ENCODE data around the gene COX6B2.

COX6B2 gene

DNA sequence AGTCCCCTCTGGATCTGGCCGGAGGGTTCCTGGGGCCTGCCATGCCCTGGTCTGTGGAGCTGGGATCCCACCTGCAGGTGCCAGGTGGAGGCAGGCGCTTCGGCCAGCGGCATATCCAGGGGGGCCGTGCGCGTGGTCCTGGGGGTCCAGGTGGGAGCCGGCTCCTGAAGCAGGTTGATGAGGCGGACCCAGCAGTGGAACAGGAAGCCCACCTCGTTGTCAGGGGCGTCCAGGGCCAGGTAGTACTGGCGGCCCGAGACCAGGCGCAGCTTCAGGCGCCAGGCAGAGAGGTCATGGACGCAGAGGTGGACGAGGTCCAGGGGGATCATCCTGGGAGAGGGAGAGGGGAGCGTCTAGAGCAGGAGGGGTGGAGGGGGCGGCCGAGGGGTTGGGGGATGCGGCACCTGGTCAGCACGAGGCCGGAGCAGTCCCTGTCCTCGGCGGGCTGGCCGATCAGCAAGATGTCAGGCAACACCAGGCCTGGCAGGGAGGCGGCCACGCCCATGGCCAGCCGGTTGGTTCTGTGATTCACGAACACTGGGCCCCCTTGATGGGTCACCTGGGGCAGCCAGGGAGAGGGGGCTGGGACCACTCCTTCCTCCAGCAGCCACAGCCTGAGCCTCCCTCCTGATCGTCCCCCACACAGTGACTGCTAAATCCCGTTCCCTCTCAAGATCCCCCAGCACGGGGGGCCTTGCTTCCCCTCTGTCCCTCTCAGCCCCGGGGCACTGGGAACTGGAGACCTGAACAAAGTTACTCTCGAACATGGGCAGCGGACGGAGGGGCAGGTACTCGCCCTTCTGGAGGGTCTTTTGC, 7.9 kb upstream of the COX6B2 start:
- DNase-seq (ENCODE audit: low read depth in 2 of 2, low spot score in 1 of 2): no peak

DNA sequence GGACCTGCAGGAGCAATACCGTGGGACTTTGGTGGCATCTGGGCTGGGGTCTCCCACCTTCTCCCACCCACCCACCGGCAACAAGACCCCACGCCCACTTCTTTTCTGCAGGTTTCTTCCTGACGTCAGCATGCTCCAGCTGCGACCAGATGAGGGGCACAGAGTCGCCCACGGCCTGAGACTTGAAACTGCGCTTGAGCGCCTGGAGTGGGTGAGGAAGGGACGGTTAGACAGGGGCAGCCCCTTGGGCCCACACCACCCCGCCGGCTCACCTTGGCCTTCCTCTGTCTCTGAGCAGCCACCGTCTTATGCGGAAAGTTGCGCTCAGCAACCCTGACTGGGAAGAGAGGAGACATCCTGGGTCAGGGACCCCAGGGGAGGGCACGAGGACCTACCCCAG, 6.4 kb upstream of the COX6B2 start:
- no peak for DNase-seq (ENCODE audit: low read depth in 2 of 2, low spot score in 1 of 2)

DNA sequence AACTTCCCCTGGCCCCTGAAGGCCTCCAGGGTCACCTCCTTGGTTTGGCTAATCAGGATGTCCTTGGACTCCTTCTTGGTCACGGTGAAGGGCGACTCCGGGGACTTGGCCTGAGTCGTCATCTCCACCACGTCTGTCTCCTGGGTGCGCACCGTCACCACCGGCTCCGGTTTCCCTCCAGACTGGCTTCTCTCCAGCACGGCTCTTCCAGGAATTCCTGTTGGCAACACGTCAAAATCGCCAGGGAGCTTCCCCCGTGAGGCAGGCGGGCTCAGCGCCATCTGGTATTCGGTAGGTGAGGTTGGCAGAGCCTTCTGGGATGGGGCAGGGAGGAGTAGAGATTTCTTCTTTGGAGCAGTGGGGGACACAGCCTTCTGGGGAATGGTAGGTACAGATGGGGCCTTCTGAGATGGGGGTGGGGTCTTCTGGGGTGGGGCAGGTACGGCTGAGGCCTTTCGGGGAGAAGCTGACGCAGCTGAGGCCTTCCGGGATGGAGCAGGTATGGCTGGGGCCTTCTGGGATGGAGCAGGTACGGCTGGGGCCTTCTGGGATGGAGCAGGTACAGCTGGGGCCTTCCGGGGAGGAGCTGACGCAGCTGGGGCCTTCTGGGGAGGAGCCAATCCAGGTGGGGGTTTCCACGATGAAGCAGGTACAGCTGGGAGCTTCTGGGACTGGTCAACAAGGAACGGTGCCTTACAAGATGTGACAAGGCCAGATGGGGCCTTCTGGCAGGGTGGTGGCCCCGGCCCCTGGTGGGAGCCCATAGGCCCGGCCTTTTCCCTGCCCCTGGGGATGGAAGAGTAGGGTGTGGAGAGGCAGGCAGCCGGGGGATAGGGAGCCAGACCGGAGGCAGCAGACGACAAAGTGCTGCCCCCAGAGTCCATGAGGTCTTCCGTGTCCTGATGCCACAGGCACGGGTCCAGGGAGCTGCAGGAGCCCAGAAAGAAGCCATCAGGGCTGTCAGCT, 4.7 kb upstream of the COX6B2 start:
- DNase-seq (ENCODE audit: low read depth in 2 of 2, low spot score in 1 of 2): no peak

DNA sequence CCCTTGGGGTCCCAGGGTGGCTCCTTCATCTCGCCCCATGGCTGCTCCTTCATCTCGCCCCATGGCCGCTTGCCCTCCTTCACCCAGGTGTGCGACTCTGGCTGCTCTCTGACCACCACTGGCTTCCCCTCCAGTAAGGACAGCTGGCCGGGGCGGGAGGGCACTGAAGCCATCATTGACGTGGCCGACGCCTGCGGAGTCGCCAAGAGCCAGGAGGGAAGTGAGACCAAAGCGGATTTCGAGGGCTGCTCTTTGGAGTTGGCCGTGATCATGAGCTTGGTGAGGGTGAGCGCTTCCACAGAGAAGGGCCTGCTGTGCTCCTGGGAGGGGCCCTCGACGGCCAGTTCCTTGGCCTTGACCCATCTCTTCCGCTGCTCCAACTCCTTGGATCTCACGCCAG, 4.0 kb upstream of the COX6B2 start:
- DNase-seq (ENCODE audit: low read depth in 2 of 2, low spot score in 1 of 2): no peak

DNA sequence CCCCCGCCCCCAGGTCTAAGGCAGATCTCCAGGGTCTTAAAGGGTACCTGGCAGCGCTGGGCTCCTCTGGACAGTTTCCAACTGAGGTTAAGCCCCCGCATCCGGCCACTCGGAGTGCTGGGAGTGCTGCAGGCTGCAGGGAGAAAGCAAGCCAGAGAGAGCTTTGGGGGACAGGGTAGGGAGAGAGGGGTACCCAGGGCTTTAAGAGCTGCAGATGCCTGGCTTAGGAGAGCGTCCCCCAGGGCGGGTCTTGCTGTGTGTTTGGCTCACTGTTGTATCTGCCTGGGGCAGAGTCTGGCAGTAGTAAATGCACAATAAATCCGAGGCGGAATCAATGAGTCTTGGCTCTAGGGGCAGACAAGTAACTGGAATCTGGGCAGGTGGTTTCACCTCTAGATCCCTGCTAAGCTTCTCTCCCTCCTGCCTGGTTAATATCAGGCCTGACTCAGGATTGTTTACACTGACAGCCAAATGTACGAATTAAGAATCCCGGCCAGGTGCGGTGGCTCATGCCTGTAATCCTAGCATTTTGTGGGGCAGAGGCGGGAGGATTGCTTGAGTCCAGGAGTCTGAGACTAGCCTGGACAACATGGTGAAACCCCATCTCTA, 798 bp upstream of the COX6B2 start:
- DNase-seq (ENCODE audit: low read depth in 2 of 2, low spot score in 1 of 2): no peak

DNA sequence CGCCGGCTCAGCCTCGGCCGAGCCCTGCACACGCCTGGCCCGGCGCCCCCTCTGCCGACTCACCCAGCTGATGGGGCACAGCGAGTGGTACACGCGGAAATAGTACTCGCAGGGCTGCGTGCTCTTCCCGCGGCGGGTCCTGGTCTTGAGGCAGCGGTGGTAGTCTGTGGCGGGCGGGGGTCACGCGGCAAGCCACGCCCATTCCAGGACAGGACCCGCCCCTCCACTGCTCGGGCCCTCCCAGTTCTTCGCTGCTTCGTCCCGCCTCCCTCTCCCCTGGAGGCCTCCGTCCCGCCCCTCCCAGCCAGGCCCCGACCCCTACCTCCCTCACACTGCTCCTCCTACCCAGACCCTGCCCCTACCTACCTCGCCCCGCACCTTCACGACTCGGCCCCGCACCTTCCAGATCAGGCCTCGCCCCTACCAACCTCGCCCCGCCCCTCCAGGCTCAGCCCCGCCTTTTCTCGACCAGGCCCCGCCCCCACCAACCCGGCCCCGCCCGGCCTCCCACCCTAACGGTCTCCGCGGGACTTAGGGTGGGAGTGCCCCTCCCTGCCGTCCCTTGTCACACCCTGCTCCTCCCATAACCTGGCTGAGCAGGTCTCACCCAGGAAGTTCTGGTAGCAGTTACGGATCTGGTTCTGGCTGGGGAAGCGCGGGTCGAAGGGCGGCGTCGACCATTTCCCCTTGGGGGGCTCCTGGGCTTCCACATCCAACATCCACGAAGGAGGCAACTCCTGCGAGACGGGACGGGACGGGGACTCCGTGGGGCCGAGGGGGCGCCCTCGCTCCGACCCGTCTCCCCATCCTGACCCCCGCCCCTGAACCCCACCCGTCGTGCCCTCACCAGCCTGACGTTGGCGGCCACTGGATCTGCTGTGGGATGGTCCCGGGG, 469 bp downstream of the COX6B2 start:
- no peak for DNase-seq (ENCODE audit: low read depth in 2 of 2, low spot score in 1 of 2)

DNA sequence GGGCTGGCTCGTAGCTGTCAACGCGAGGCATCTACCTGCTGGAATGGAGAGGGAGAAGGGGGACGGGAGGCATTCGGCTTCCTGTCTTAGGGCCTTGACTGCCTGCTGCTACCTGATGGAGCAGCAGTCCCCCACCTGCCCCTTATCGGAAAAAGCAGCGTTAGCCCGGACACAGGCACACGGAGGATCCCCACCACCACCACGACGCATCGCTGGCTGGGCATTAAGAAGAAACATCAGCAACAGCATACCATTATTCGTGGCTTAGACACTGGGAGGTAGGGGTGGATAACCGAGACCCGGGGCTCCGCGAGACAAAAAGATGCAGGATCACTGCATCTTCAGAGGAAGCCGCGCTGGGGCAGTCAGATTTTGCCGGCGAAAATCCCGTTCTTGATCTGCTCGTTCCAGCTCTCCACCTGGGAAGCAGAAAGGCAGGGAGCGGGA, 1.1 kb downstream of the COX6B2 start:
- DNase-seq (ENCODE audit: low read depth in 2 of 2, low spot score in 1 of 2): no peak

DNA sequence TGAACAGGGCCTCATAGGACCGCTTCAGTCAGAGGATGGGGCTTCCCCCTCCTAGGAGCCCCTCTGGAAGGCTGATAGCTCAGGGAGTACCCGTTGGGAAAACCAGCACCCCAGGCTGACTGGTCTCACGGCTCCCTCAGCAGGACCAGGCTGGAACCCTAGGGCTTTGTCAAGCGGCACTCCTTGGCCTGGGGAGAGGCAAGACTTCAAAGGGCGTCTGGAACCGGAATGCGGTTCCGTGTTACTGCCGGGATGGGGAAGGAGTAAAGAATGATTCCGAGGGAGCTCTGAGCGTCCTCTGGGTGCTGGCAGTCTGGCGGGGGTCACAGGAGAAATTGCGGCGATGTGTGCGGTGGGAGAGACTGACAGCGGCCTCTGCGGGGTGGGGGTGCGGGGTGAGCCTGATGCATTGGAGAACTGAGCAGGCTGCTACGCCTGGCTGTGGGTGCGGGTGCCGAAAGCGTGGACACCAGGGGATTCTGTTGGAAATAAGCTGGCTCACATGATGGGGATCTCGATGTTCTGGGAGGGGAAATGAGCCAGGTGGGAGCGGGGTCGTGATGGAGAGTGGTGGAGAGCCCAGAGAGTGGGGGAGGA, 1.9 kb downstream of the COX6B2 start:
- no peak for DNase-seq (ENCODE audit: low read depth in 2 of 2, low spot score in 1 of 2)

DNA sequence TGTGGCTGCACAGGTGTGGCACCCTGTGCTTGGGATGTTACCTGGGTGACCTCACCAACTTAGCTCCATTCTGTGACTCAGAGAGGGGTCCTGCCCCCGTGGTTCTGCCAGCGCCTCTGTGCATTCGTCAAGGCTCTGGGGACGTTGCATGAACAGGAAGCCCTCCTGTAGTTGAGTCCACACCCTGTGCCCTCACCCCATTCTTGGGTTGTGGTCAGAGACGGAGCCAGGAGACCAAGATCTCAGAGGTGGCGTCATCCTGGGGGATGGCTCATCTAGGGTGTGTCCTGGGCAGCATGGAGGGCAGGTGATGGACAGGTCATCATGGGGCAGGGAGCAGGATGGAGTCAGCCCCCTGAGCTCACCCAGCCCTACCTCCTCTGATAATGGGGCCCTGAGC, 2.5 kb downstream of the COX6B2 start:
- no peak for DNase-seq (ENCODE audit: low read depth in 2 of 2, low spot score in 1 of 2)

DNA sequence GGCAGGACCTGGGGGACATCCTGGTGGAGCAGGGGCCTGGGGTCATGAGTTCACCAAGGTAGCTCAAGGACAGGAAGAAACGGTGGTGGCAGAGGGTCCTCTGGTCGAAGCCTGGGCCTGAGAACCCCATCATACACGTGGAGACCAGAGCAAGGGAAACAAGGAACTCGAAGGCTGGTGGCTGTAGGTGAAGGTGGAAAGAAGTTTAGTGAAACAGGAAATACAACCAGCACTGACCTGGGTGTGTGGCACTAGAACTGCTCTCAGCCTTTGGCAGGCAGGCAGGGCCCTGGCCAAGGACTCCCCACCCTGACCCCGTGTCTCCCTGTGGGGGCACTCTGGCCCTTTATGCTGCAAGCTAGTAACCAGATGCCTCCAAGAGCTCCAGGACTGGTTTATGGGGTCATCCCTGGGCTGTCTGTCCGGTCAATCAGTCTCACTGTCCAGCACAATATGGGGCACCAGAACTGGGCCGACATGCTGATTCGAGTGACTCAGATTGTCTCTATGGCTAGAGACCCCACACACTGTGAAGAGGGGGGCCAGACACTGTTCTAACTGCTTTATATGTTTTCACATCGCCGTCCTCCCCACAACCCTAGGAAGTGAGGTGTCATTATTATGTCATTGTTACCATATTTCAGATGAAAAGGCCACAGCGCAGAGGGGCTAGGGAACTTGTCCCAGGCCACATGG, 3.8 kb downstream of the COX6B2 start:
- no peak for DNase-seq (ENCODE audit: low read depth in 2 of 2, low spot score in 1 of 2)

DNA sequence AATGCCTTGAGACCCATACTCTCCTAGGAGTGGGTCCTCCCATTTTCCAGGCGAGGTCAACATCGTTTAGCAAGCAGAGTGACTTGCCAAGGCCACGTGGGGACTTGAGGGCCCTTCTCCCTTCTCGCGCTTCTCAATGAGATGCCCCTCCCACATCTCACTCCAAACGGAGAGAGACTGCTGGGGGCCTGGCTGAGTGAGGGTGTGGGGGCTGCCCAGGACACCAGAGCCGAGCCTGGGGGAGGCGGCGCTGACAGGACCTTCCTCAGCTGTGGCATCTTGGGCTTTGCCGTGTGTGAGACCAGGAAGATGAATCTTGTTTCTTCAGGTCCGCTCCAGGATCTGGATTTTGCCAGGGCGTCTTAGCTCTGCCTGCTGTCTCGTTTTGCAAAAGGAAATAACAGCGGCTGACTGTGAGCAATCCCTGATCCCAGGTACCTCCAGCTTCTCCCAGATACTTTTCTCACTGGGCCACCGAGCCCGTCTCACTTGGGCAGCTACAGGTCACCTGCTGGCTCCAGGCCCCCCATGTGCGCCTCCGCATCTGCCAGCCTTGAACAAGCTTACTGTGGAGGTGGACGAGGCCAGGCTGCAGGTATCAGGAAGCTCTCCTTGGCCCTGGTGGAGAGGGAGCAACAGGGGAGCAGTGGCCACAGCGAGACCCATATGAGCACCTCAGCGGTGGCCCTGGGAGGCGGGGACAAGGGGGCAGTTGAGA, 6.0 kb downstream of the COX6B2 start:
- no peak for DNase-seq (ENCODE audit: low read depth in 2 of 2, low spot score in 1 of 2)

DNA sequence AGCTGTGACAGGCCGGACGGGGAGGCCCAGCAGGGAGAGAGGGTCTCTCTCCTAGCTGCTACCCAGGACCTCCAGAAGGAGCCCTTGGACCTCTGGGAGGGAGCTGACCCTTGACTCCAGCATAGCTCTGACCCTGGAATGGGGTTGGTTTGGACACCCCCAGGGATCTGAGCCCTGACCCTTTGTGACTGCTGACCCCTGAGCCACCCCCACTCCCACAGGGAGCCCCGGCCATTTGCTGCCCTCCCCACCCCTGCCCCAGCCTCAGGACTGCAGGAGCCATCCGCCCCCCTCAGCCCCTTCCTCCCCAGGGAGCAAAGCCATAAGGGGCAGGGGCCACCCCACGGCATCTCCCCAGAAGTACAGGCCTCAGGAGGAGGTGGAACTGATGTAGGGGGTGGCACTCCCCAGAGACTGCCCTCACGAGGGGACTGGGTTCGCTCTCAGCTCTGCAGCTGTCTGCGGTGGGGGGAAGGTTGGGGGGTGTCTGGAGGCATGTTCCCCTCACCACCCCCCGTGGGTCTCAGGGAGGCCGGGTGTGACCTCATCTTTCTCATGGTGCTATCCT, 7.0 kb downstream of the COX6B2 start:
- DNase-seq (ENCODE audit: low read depth in 2 of 2, low spot score in 1 of 2): no peak

DNA sequence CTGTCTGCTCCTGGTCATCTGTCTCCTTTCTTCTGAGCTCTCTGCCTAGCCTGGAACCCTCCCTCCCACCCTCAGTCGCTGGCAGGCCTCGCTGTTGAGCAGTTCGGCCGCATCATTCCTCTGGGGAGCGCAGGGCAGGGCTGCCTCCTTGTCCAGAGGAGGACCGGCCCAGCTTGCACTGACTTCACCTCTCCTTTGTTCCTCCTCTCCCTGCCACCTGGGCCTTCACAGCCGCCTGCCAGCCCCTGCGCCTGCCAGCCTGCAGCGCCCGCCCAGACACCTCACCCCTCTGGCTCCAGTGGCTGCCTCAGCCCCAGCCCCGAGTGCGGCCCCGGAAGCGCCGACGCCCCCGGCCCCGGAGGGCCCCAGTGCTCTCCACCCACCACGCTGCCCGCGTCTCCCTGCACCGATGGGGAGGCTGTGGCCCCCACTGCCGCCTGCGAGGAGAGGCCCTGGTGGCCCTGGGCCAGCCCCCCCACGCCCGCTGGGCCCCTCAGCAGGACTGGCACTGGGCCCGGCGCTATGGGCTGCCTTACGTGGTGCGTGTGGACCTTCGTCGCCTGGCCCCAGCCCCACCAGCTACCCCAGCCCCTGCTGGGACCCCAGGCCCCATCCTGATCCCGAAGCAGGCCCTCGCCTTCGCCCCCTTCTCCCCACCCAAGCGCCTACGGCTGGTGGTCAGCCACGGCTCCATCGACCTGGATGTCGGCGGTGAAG, 7.6 kb downstream of the COX6B2 start:
- DNase-seq (ENCODE audit: low read depth in 2 of 2, low spot score in 1 of 2): no peak

DNA sequence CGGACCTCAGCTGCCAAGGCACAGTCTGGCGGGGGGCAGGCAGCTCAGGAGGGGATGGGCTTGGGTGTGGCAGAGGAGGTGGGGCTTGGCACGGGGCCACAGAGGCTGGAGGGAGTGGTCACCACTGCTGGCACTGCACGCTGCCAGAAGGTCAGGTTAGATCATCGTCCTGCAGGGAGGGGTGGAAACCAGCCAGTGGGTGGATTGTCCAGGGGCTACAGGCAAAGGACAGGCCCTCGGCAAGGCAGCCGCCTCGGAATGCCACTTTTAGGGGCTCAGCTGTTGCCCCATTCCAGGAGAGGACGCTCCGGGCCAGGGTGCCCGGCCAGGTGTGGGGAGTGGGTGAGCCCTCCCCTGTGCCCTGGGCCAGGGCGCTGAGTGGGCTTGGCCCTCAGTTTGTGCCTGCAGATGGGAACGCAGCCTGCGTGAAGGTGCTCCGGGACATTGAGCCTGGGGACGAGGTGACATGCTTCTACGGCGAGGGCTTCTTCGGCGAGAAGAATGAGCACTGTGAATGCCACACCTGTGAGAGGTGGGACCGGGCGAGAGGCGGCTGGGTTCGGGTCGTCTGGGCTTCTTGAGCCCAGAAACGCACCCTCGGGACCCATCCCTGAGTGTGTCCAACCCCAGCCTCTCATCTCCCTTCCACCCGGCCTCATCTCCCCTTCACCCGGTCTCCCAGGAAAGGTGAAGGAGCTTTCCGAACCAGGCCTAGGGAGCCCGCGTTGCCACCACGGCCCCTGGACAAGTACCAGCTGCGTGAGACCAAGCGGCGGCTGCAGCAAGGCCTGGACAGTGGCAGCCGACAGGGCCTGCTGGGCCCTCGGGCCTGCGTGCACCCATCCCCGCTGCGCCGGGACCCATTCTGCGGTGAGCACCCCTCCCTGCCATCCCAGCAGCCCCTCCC, 8.4 kb downstream of the COX6B2 start:
- DNase-seq (ENCODE audit: low read depth in 2 of 2, low spot score in 1 of 2): no peak

DNA sequence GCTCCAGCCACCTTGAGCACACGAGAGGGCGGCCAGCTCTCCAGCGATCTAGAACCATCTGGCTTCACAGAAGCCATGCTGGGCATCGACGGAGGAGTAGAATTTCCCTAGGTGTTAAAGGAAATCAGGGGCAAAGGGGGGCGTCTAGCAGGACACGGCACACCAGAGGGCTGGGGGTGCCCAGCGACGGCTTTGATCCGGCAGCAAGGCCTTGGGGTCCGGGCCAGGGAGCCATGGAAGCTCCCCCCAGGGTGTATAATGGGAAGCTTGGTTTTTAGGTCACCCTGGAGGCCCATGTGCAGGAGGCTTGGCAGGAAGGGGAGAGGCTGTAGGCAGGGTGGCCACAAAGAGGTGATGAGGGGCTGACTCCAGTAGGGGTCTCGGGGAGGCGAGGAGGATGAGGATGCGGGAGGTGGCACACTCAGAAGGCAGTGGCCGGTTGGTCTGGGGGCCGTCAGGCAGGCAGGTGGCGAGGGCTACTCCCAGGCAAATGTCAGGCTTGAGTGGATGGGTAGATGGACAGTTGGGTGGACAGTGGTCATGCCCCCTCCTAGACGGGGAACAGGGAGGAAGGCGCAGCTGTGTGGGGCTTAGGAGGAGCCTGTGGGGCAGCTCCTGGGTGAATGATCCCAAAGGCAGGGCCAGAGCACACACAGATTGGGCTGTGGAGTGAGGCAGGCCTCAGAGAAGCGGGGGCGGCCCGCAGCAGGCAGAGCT, 9.3 kb downstream of the COX6B2 start:
- no peak for DNase-seq (ENCODE audit: low read depth in 2 of 2, low spot score in 1 of 2)

DNA sequence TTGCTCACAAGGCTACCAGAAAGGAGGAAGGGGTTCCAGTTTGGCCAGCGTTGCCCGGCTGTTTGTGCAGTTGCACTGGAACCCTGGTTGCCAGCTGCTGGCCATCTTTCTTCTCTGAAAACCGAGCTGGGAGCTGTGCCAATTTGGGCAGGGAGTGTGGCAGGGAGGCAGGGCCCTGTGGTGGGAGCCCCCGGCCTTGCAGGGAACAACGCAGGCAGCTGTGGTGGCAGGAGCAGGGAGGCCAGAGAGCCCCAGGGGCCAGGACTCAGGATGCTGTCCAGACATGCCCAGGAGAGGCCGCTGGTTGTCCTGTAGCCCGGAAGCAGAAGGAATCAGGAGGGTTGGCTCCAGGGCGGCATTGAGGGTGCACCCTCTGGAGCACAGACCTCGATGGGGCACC, 10.1 kb downstream of the COX6B2 start:
- DNase-seq (ENCODE audit: low read depth in 2 of 2, low spot score in 1 of 2): no peak

Data from stimulated activated CD8-positive, alpha-beta memory T cell treated with anti-CD3 and anti-CD28 coated beads, Interleukin-4, amount 100 ng/mL, for 1 hour (primary cell).